Activated CD4-positive, alpha-beta T cell treated with anti-CD3 and anti-CD28 coated beads, Interleukin-2, amount 10 ng/mL, durations not matched to agents 24 days and 14 days (primary cell): Measurements from ENCODE around the gene MANBA. TPM values are rescaled to one million over a fixed set of nuclear protein-coding genes. Genes with fewer than 3 reads are reported as not detected.
"Not testable (repeated sequence)": the region's sequence is repeated elsewhere in the genome, so short reads cannot be mapped to it uniquely, and the experiment has no call there.

ENCODE experiments used
- DNase-seq: peaks from one replicate; pipeline ENCODE4 v3.0.0; 2022
- H3K27ac Mint-ChIP-seq: one replicate; pipeline ENCODE4 v1.8.0; 2022; ENCODE audit warnings: mild to moderate bottlenecking, mixed read lengths
- H3K27me3 Mint-ChIP-seq: one replicate; pipeline ENCODE4 v1.8.0; 2022; ENCODE audit warnings: mixed read lengths
- H3K36me3 Mint-ChIP-seq: one replicate; pipeline ENCODE4 v1.8.0; 2022; ENCODE audit warnings: low read depth, mild to moderate bottlenecking, mixed read lengths
- H3K4me1 Mint-ChIP-seq: one replicate; pipeline ENCODE4 v1.8.0; 2021; ENCODE audit warnings: mixed read lengths
- H3K4me3 Mint-ChIP-seq: one replicate; pipeline ENCODE4 v1.8.0; 2022; ENCODE audit warnings: mild to moderate bottlenecking, moderate library complexity, mixed read lengths
- H3K9me3 Mint-ChIP-seq: one replicate; pipeline ENCODE4 v1.8.0; 2021; ENCODE audit warnings: mixed read lengths
- intact Hi-C: fragments of 100-400 bp; cut with micrococcal nuclease; formaldehyde crosslinking; loops from one replicate; pipeline ENCODE4 v1.15.1; 2023
- total RNA-seq: library from RNA; stranded (reverse); gene quantifications from 2 replicates; pipeline ENCODE4 v1.2.3, GENCODE V29; 2022

The MANBA gene
- total RNA-seq, 1 donor from 2014 or later: 9.4 TPM

GRCh38 chr4:102757681-102758080 is 3.1 kb downstream of the MANBA start:
- Mint-ChIP-seq H3K4me3 (no peak overlapping the region), H3K36me3 (peaks cover 10% of the 10 kb centered on the region), H3K9me3 (no peaks in the 10 kb centered on the region), H3K27me3 (peaks cover 1% of the 10 kb centered on the region), H3K27ac (no peak overlapping the region), H3K4me1 (peaks cover 28% of the 10 kb centered on the region)
- DNase-seq: no peak
- intact Hi-C loops: no loop called here

- intact Hi-C loops: no loop called here
These were observed 6.7 kb downstream of the MANBA start for GRCh38 chr4:102754044-102754443.

GRCh38 chr4:102751941-102752340 is 8.8 kb downstream of the MANBA start:
- Mint-ChIP-seq H3K4me1 (no peaks in the 10 kb centered on the region), H3K9me3 (no peaks in the 10 kb centered on the region), H3K4me3 (no peak overlapping the region), H3K27ac (no peak overlapping the region), H3K36me3 (peaks cover 14% of the 10 kb centered on the region), H3K27me3 (no peaks in the 10 kb centered on the region)
- intact Hi-C loops: no loop called here
- DNase-seq: no peak

More at GRCh38 chr4:102754044-102754443, 6.7 kb downstream of the MANBA start:
- H3K4me1 Mint-ChIP-seq: peaks cover 9% of the 10 kb centered on the region
- no peak overlapping the region for H3K4me3 Mint-ChIP-seq
- no peak for DNase-seq
- H3K36me3 Mint-ChIP-seq: peaks cover 17% of the 10 kb centered on the region
- H3K9me3 Mint-ChIP-seq: no peaks in the 10 kb centered on the region
- no peaks in the 10 kb centered on the region for H3K27me3 Mint-ChIP-seq
- H3K27ac Mint-ChIP-seq: no peak overlapping the region

DNA sequence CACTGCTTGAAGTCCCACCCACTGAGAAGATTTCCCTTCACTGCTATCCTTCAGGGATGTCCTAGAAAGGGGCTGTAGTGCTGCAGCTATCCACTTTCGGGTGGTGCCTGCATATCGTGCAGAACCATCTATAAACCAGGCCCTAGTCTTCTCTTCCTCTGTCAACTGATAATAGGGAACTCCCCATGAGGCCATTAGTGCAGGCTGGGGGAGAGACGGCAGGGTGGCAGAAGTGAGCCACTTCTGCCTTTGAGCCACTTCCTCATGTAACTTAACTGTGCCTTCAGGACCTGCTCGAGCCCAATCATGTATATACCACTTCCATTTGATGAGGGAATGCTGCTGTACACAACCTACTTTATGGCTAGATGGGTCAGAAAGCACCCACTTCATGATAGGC is 17.4 kb downstream of the MANBA start:
- DNase-seq, H3K27me3 Mint-ChIP-seq, H3K4me3 Mint-ChIP-seq, H3K27ac Mint-ChIP-seq, intact Hi-C loops, H3K4me1 Mint-ChIP-seq: not testable (repeated sequence)
- Mint-ChIP-seq H3K36me3 (peaks cover 28% of the 10 kb centered on the region), H3K9me3 (peaks cover 34% of the 10 kb centered on the region)

DNA sequence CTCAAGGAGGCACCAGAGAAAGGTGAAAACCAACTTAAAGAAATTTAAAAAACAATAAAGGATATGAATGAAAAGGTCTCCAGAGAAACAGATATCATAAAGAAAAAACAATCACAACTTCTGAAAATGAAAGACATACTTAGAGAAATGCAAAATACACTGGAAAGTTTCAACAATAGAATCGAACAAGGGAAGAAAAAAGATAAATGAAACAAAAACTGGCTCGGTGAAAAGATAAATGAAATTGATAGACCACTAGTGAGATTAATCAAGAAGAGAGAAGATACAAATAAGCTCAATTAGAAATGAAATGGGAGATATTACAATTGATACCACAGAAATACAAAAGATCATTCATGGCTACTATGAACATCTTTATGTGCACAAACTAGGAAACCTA is 22.0 kb downstream of the MANBA start:
- DNase-seq, H3K4me3 Mint-ChIP-seq, intact Hi-C loops, H3K27ac Mint-ChIP-seq, H3K27me3 Mint-ChIP-seq: not testable (repeated sequence)
- peaks cover 33% of the 10 kb centered on the region for H3K36me3 Mint-ChIP-seq
- peaks cover 17% of the 10 kb centered on the region for H3K4me1 Mint-ChIP-seq
- H3K9me3 Mint-ChIP-seq: peaks cover 37% of the 10 kb centered on the region

DNA sequence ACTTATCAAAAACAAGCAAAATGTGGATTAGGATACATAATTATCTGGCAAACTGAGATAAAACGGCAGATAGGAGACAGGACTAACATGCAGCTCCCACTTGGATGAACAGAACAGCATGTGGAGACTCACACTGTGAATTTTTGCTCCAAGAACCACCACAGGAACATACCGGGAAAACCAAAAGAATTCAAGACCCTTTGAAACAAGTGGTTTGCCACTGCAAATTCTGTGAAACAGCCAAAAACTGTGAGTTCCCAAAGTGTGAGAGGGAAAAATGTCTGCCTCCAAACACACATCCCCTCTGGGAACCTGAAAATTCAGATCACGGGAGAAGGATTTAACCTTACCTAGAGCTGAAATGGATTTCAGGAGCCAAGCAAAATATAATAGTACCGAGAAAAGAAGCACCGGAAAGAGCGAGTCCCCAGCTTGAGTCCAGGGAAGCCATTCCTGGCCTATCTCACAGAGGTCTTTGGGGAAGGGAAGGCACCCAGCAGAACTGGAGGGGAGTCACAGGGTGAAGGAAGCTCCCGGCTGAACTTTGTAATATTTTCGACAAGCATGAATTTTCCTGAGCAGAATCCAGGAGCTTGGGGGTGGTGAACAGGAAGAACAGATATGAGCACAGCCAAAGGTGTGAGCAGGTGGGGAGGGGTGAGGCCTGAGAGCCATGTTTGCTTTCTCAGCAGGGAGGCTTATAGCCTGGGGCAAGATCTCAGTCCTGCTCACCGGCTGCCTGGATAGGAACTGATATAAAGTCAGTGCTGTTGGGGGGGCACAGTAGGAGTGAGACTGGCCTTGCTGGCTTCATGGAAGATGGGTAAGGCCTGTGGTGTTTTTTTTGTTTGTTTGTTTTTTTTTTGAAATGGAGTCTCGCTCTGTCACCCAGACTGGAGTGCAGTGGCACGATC is 23.9 kb downstream of the MANBA start:
- H3K36me3 Mint-ChIP-seq: peaks cover 29% of the 10 kb centered on the region
- no peaks in the 10 kb centered on the region for H3K27me3 Mint-ChIP-seq
- peaks cover 28% of the 10 kb centered on the region for H3K9me3 Mint-ChIP-seq
- DNase-seq: no peak
- H3K27ac Mint-ChIP-seq: no peak overlapping the region
- intact Hi-C loops: no loop called here
- H3K4me1 Mint-ChIP-seq: peaks cover 12% of the 10 kb centered on the region
- H3K4me3 Mint-ChIP-seq: no peak overlapping the region

GRCh38 chr4:102735582-102735981 is 25.2 kb downstream of the MANBA start:
- Mint-ChIP-seq H3K27ac (no peak overlapping the region), H3K9me3 (peaks cover 24% of the 10 kb centered on the region), H3K36me3 (peaks cover 28% of the 10 kb centered on the region), H3K4me1 (peaks cover 12% of the 10 kb centered on the region), H3K4me3 (no peak overlapping the region), H3K27me3 (no peaks in the 10 kb centered on the region)
- DNase-seq: no peak
- intact Hi-C loops: no loop called here

DNA sequence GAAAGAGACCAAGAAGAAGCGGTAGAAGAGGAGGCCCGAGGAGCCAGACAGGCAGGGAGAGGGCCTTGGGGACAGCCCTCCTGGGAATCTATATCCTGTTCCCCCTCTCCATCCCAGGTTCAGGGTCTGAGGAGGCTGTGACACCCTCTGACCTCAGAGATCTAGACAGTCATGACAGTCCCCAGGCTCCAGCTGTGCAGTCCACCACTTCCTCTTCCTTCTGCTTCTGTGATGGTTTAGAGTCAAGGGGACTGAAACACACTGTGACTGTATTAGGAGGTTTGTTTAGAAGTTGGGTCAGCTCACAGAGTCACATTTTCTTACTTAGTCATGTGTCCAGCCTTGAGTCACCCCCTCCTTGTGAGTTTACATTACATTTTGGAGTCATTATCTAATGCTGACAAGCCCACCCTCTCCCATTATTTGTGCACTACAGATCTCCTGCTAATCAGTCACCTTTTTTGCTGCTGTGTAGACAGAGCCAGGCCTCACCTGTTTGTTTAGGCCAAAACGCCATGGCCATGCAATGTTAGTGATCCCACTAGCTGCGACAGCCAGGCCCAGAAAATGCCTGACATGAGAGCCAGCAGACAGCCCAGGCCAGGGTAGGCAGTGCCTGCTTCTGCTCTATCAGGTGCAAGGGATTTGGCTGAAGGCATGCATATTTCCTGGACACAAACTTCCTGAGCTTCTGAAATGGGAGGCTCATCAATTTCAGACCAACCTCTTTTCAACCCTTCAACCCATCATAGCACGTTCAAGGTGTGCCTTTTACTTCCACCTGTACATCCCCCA is 26.0 kb downstream of the MANBA start:
- peak; percentile 70 for DNase-seq
- peak overlapping the region; percentile 41 for H3K27ac Mint-ChIP-seq
- H3K9me3 Mint-ChIP-seq: peaks cover 26% of the 10 kb centered on the region
- H3K4me1 Mint-ChIP-seq: peaks cover 12% of the 10 kb centered on the region
- H3K27me3 Mint-ChIP-seq: no peaks in the 10 kb centered on the region
- H3K4me3 Mint-ChIP-seq: no peak overlapping the region
- intact Hi-C loops: no loop called here
- peaks cover 33% of the 10 kb centered on the region for H3K36me3 Mint-ChIP-seq

DNA sequence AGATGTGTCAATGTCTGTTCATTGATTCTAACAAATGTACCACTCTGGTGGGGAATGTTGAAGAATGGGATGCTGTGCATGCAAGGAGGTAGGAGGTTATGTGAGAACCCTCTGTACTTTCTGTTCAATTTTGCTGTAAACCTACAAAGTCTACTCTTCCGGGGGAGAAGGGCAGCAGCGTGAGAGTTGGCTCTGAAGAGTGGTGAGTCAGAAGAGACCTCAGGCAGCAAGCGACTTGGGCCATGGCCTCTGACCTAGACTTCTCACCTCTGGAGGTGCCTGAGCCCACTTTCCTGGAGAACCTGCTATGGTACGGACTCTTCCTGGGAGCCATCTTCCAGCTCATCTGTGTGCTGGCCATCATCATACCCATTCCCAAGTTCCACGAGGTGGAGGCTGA is 26.7 kb downstream of the MANBA start:
- H3K9me3 Mint-ChIP-seq: peaks cover 24% of the 10 kb centered on the region
- H3K27ac Mint-ChIP-seq: peak overlapping the region; percentile 41
- no peaks in the 10 kb centered on the region for H3K27me3 Mint-ChIP-seq
- no peak overlapping the region for H3K4me3 Mint-ChIP-seq
- H3K36me3 Mint-ChIP-seq: peaks cover 35% of the 10 kb centered on the region
- intact Hi-C loops: no loop called here
- DNase-seq: no peak
- H3K4me1 Mint-ChIP-seq: peaks cover 12% of the 10 kb centered on the region

DNA sequence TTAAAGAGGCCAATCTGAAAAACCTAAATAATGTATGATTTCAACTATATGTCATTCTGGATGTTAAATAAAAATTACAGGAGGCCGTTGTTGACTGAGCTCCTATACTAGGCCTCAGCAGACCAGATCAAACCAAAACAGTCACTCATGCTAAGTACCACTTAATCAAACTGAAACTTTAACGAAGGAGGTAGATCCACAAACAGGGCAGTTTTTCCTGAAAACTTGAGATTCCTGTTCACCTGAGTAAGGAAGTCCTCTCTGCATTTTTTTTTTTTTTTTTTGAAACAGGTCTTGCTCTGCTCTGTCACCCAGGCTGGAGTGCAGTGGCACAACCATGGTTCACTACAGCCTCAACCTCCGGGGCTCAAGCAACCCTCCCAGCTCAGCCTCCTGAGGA is 27.7 kb downstream of the MANBA start:
- peaks cover 14% of the 10 kb centered on the region for H3K9me3 Mint-ChIP-seq
- no peak overlapping the region for H3K4me3 Mint-ChIP-seq
- intact Hi-C loops: no loop called here
- no peak for DNase-seq
- peaks cover 29% of the 10 kb centered on the region for H3K36me3 Mint-ChIP-seq
- no peak overlapping the region for H3K27ac Mint-ChIP-seq
- H3K4me1 Mint-ChIP-seq: peaks cover 12% of the 10 kb centered on the region
- no peaks in the 10 kb centered on the region for H3K27me3 Mint-ChIP-seq

DNA sequence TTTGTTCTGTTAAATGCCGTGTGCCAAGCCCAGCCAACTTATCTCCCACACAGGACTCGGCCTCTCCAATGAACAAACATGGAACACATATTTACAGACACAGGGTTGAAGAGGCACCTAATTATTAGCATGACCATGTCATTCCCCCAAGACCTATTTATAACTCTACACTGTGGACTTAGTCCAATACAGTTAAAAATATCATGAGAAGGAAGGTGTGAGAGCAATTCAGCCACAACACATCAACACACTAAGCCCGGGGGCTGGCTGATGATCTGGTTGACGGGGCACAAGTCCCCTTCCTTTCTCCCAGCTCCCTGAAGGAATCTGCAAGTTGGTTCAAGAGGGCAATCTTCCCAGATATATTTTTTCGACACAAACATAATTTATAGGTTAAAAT is 28.1 kb downstream of the MANBA start:
- intact Hi-C loops: no loop called here
- DNase-seq: no peak
- Mint-ChIP-seq H3K9me3 (peaks cover 13% of the 10 kb centered on the region), H3K4me1 (peaks cover 12% of the 10 kb centered on the region), H3K36me3 (peaks cover 29% of the 10 kb centered on the region), H3K27ac (no peak overlapping the region), H3K4me3 (no peak overlapping the region), H3K27me3 (no peaks in the 10 kb centered on the region)

DNA sequence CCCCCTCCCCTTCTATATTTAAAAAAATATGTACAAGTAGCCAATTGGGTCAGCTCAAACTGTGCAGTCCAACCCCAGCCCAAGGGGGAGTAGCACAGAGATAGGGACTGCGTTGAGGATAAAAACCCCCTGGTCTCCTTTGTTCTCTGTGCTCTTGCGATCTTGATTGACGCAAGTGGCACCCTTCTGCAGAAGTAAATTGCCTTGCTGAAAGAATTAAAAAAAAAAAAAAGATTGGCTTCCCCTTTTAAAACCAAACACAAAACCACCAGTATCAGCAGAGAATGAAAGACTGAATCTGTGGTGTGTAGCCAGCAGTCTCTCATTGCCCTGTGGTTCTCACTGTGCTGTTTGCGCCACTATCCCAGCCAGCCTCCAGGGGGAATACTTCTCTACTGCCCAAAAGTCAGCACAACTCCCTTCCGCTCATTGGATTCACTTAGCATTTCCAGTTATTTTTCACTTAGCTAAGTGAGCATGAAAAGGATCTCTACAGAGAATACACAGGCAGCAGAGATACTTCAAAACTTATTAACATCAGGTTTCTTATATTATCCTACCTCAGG is 29.7 kb downstream of the MANBA start:
- no peak overlapping the region for H3K4me3 Mint-ChIP-seq
- H3K27me3 Mint-ChIP-seq: no peaks in the 10 kb centered on the region
- peaks cover 13% of the 10 kb centered on the region for H3K9me3 Mint-ChIP-seq
- H3K4me1 Mint-ChIP-seq: peaks cover 12% of the 10 kb centered on the region
- no peak overlapping the region for H3K27ac Mint-ChIP-seq
- intact Hi-C loops: no loop called here
- peaks cover 29% of the 10 kb centered on the region for H3K36me3 Mint-ChIP-seq
- DNase-seq: peak; percentile 40

DNA sequence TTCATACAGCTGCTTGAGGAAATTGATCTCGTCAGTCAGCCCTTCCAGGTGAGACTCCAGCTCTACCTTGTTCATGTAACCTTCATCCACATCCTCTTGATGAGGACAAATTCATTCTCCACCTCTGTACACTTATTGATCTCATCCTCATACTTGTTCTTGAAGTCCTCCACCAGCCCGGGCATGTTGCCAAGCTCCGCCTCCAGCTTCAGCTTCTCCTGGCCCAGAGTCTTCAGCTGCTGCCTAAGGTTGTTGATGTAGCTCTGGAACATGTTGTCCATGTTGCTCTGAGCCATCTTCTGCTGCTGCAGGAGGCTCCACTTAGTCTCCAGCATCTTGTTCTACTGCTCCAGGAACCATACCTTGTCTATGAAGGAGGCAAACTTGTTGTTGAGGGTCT is 31.3 kb downstream of the MANBA start:
- H3K9me3 Mint-ChIP-seq: peaks cover 13% of the 10 kb centered on the region
- intact Hi-C loops, H3K4me3 Mint-ChIP-seq, H3K4me1 Mint-ChIP-seq, H3K27me3 Mint-ChIP-seq, H3K27ac Mint-ChIP-seq, DNase-seq: not testable (repeated sequence)
- H3K36me3 Mint-ChIP-seq: peaks cover 28% of the 10 kb centered on the region

DNA sequence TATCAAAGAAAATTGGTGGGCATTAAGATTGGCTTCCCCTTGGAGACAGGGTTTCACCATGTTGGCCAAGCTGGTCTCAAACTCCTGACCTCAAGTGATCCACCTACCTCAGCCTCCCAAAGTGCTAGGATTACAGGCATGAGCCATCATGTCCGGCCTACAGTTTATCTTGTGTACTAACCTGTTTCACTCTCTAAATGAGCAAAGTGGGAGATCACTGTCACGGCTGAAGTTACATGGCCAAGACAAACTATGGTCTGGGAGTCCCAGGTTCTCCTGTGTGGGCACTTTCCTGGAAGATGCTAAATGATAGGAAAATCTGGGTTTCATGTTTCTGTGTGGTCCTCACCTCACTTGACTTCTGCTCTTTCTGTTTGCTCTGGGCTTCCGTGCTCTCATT is 33.8 kb downstream of the MANBA start:
- not testable (repeated sequence) for H3K4me3 Mint-ChIP-seq

More for the DNA sequence above, 33.8 kb downstream of the MANBA start:
- H3K27ac Mint-ChIP-seq, H3K27me3 Mint-ChIP-seq, intact Hi-C loops, H3K4me1 Mint-ChIP-seq: not testable (repeated sequence)
- Mint-ChIP-seq H3K9me3 (peaks cover 13% of the 10 kb centered on the region), H3K36me3 (peaks cover 22% of the 10 kb centered on the region)
- peak; percentile 41 for DNase-seq
